Thoracic aorta (tissue), 2 donors: ENCODE results near the gene DUSP14. TPM values are rescaled to one million over a fixed set of nuclear protein-coding genes. Genes with fewer than 3 reads are reported as not detected.

Experiments
- ATAC-seq: fragments of 150-250 bp; one replicate; pipeline ENCODE4 v1.8.0; 2017; ENCODE audit warnings: low read depth; ENCODE audit not compliant: insufficient number of reproducible peaks, low FRiP score
- DNase-seq: peaks from one replicate; pipeline ENCODE4 v3.0.0-alpha.2; 2020; ENCODE audit warnings: low spot score
- H3K27ac ChIP-seq, 2 donors: fragments of 200-600 bp; sonication (generic); 1 replicate in 1 of 2; 2 replicates in 1 of 2; pipeline ENCODE4 v1.5.1; 2016; ENCODE audit warnings: mild to moderate bottlenecking in 2 of 2, moderate library complexity in 2 of 2
- H3K27me3 ChIP-seq: fragments of 200-600 bp; sonication (generic); replicated peaks from 2 replicates; pipeline ENCODE4 v1.6.0; 2016; ENCODE audit warnings: mild to moderate bottlenecking; ENCODE audit not compliant: insufficient read depth
- H3K36me3 ChIP-seq: fragments of 200-600 bp; sonication (generic); one replicate; pipeline ENCODE4 v1.5.1; 2016
- H3K4me1 ChIP-seq, 2 donors: fragments of 200-600 bp; sonication (generic); 1 replicate in 1 of 2; 2 replicates in 1 of 2; pipeline versions ENCODE4 v1.5.1 to v1.6.0; 2016; ENCODE audit warnings: low read depth in 2 of 2, mild to moderate bottlenecking in 1 of 2; ENCODE audit not compliant: control insufficient read depth in 1 of 2
- H3K4me3 ChIP-seq: fragments of 200-600 bp; sonication (generic); 2 replicates; pipeline ENCODE4 v1.5.1; 2016; ENCODE audit warnings: mild to moderate bottlenecking
- H3K9me3 ChIP-seq: fragments of 200-600 bp; sonication (generic); 2 replicates; pipeline ENCODE4 v1.5.1; 2016
- CTCF ChIP-seq: fragments of 200-600 bp; sonication (generic); IDR thresholded peaks from one replicate; pipeline ENCODE4 v1.5.1; 2019; ENCODE audit warnings: antibody characterized with exemption
- total RNA-seq, 2 donors: library from RNA; depleted of rRNA; stranded (reverse); fragments of >200 nt; gene quantifications; one replicate each; pipeline versions ENCODE4 v1.1.0 to v1.2.3, GENCODE V29; 2016

The DUSP14 gene
- total RNA-seq, 2 donors from 2014 or later = 18.1 to 22.2 TPM

- no peak for DNase-seq
- TF ChIP-seq CTCF = no peak
- no peaks in the 10 kb centered on the region for H3K4me1 ChIP-seq
- H3K4me3 ChIP-seq = no peak overlapping the region
- no peaks in the 10 kb centered on the region for H3K9me3 ChIP-seq
- ATAC-seq = no peak
- no peak overlapping the region for H3K27ac ChIP-seq
- H3K36me3 ChIP-seq = peaks cover 30% of the 10 kb centered on the region
- no peaks in the 10 kb centered on the region for H3K27me3 ChIP-seq
Measured at GRCh38 chr17:37558299-37558698, 68.6 kb downstream of the DUSP14 start.

- Histone ChIP-seq H3K27me3 (no peaks in the 10 kb centered on the region), H3K36me3 (peaks cover 36% of the 10 kb centered on the region), H3K9me3 (no peaks in the 10 kb centered on the region), H3K4me1 (no peaks in the 10 kb centered on the region), H3K27ac (no peak overlapping the region), H3K4me3 (no peak overlapping the region)
- ATAC-seq (no peak), DNase-seq (no peak)
- TF ChIP-seq CTCF = no peak
Measured at GRCh38 chr17:37562016-37562745, 72.5 kb downstream of the DUSP14 start.

Other genes with a start within 250 kb of the DUSP14 start
- gene C17orf78, start 113.9 kb upstream of the DUSP14 start, total RNA-seq = not detected
- gene ACACA, start 83.1 kb upstream of the DUSP14 start, total RNA-seq = 10 to 100 TPM; 20.7 to 34.0 TPM
- 10 to 100 TPM in 1 of 2 donors, 1 to 10 TPM in 1; 8.1 to 14.7 TPM for gene TADA2A, start 83.0 kb upstream of the DUSP14 start, total RNA-seq
- 10 to 100 TPM; 23.6 to 28.6 TPM for gene SYNRG, start 119.5 kb downstream of the DUSP14 start, total RNA-seq
- gene DDX52, start 153.6 kb downstream of the DUSP14 start, total RNA-seq = 10 to 100 TPM in 1 of 2 donors, 1 to 10 TPM in 1; 9.2 to 22.7 TPM